ENCODE results near the gene RAI1. TPM values are rescaled to one million over a fixed set of nuclear protein-coding genes. Genes with fewer than 3 reads are reported as not detected.

RAI1 gene
- total RNA-seq, 1 donor: 8.9 TPM

GRCh38 chr17:17837966-17838962 lies 157.0 kb downstream of the RAI1 start:
- H3K4me1 ChIP-seq (ENCODE audit: insufficient read depth, low read length): peaks cover 73% of the 10 kb centered on the region
- H3K4me3 ChIP-seq (ENCODE audit: low read length): no peak overlapping the region
- no peaks in the 10 kb centered on the region for H3K27me3 ChIP-seq (ENCODE audit: insufficient read depth, low read length)
- no peaks in the 10 kb centered on the region for H3K9me3 ChIP-seq (ENCODE audit: low read depth, low read length)

GRCh38 chr17:17839791-17840707 lies 158.8 kb downstream of the RAI1 start:
- no peaks in the 10 kb centered on the region for H3K27me3 ChIP-seq (ENCODE audit: insufficient read depth, low read length)
- peak overlapping the region; percentile 50 for H3K4me3 ChIP-seq (ENCODE audit: low read length)
- no peaks in the 10 kb centered on the region for H3K9me3 ChIP-seq (ENCODE audit: low read depth, low read length)
- peaks cover 56% of the 10 kb centered on the region for H3K4me1 ChIP-seq (ENCODE audit: insufficient read depth, low read length)

- Histone ChIP-seq H3K4me1 (ENCODE audit: insufficient read depth, low read length) (peaks cover 47% of the 10 kb centered on the region), H3K9me3 (ENCODE audit: low read depth, low read length) (no peaks in the 10 kb centered on the region), H3K27me3 (ENCODE audit: insufficient read depth, low read length) (no peaks in the 10 kb centered on the region), H3K4me3 (ENCODE audit: low read length) (no peak overlapping the region)
Observed at GRCh38 chr17:17840751-17841591, 159.7 kb downstream of the RAI1 start.

DNA sequence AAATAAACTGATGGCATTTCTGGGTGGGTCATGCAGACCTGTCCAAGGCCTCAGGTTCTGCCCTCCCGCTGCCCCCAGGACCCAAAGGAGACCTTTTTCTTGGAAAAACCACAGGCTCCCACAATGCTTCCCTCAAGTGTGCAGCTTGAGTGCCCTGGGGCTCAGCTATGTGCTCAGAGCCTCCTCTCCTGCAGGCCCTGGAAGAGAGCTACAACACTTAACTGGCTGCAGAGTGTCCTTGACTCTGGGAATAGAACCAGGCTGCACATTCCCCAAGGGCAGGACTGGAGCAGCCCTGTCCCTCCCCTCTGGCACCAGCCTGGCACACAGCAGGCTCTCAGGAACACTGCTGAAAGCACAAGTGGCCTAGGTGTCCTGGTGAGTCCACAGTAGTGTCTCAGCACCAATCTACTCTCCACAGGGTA lies 160.4 kb downstream of the RAI1 start:
- Histone ChIP-seq H3K27me3 (ENCODE audit: insufficient read depth, low read length) (no peaks in the 10 kb centered on the region), H3K4me3 (ENCODE audit: low read length) (no peak overlapping the region), H3K9me3 (ENCODE audit: low read depth, low read length) (no peaks in the 10 kb centered on the region), H3K4me1 (ENCODE audit: insufficient read depth, low read length) (peaks cover 45% of the 10 kb centered on the region)

- Histone ChIP-seq H3K9me3 (ENCODE audit: low read depth, low read length) (no peaks in the 10 kb centered on the region), H3K27me3 (ENCODE audit: insufficient read depth, low read length) (no peaks in the 10 kb centered on the region), H3K4me1 (ENCODE audit: insufficient read depth, low read length) (peaks cover 39% of the 10 kb centered on the region), H3K4me3 (ENCODE audit: low read length) (no peak overlapping the region)
Observed at GRCh38 chr17:17842111-17842876, 161.0 kb downstream of the RAI1 start.

DNA sequence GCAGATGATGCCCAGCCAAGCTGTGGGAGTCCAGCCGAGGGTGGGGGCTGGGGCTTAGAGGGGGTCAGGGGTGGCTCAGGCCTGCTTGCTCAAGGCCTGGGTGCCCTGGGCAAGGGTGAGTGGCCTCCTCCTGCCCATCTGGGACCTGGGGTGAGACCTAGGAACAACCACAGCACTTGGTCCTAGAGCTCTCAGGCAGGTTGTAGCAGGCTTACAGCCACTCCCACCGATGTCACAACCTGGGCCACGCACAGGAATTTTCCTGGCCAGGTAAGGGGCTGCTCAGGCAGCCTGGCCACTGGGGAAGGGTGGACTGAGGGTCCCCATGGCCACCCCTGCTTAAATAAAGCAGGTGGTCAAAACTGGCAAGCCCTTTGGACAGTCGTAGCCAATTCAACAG lies 161.8 kb downstream of the RAI1 start:
- no peaks in the 10 kb centered on the region for H3K9me3 ChIP-seq (ENCODE audit: low read depth, low read length)
- peaks cover 39% of the 10 kb centered on the region for H3K4me1 ChIP-seq (ENCODE audit: insufficient read depth, low read length)
- H3K27me3 ChIP-seq (ENCODE audit: insufficient read depth, low read length): no peaks in the 10 kb centered on the region
- no peak overlapping the region for H3K4me3 ChIP-seq (ENCODE audit: low read length)

DNA sequence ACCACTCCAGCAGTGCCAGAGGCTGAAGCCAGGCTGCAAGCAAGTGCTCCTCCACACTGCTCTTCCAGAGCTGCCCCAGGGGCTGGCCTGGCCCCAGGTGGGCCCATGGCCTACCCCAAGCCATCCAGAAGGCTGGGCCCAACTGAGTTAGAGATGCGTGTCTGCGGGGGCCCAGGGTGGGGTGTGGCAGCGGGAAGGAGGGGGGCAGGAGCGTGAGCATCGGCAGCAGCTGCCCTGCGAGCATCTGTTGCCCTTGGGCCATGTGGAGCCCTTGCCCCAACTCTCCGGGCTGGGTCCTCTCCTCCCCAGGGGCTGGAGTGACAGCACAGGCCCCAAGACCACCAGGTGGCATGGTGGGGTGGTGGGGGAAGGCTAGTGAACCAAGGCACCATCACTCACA lies 162.8 kb downstream of the RAI1 start:
- H3K4me1 ChIP-seq (ENCODE audit: insufficient read depth, low read length): peaks cover 39% of the 10 kb centered on the region
- H3K9me3 ChIP-seq (ENCODE audit: low read depth, low read length): no peaks in the 10 kb centered on the region
- H3K27me3 ChIP-seq (ENCODE audit: insufficient read depth, low read length): no peaks in the 10 kb centered on the region
- H3K4me3 ChIP-seq (ENCODE audit: low read length): no peak overlapping the region

DNA sequence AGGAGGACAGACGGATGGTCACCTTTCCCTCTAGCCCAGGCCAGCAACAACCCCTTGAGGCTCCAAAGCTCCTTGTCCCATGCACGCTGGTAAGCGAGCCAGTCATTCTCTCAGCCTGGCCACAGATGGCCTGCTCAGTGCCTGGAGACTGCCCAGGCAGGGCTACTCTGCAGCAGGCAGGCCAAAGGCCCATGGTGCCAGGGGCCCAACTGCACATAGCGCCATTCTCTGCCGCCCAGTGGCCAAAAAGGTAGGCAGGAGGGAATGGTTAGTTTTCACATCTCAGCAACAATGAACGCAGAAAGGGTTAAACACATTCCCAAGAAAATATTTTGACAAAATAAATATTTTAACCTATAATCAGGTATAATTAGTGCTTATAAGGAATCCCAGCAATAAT lies 163.2 kb downstream of the RAI1 start:
- H3K27me3 ChIP-seq (ENCODE audit: insufficient read depth, low read length): no peaks in the 10 kb centered on the region
- no peaks in the 10 kb centered on the region for H3K9me3 ChIP-seq (ENCODE audit: low read depth, low read length)
- peaks cover 39% of the 10 kb centered on the region for H3K4me1 ChIP-seq (ENCODE audit: insufficient read depth, low read length)
- no peak overlapping the region for H3K4me3 ChIP-seq (ENCODE audit: low read length)

- H3K27me3 ChIP-seq (ENCODE audit: insufficient read depth, low read length): no peaks in the 10 kb centered on the region
Observed at GRCh38 chr17:17845046-17845775, 164.0 kb downstream of the RAI1 start.

GRCh38 chr17:17846003-17846402 lies 164.7 kb downstream of the RAI1 start:
- H3K4me3 ChIP-seq (ENCODE audit: low read length): no peak overlapping the region
- no peaks in the 10 kb centered on the region for H3K27me3 ChIP-seq (ENCODE audit: insufficient read depth, low read length)
- H3K9me3 ChIP-seq (ENCODE audit: low read depth, low read length): no peaks in the 10 kb centered on the region
- peaks cover 40% of the 10 kb centered on the region for H3K4me1 ChIP-seq (ENCODE audit: insufficient read depth, low read length)

More at GRCh38 chr17:17845046-17845775, 164.0 kb downstream of the RAI1 start:
- H3K4me1 ChIP-seq (ENCODE audit: insufficient read depth, low read length): peaks cover 39% of the 10 kb centered on the region
- no peak overlapping the region for H3K4me3 ChIP-seq (ENCODE audit: low read length)
- no peaks in the 10 kb centered on the region for H3K9me3 ChIP-seq (ENCODE audit: low read depth, low read length)

GRCh38 chr17:17846645-17847044 lies 165.4 kb downstream of the RAI1 start:
- peaks cover 43% of the 10 kb centered on the region for H3K4me1 ChIP-seq (ENCODE audit: insufficient read depth, low read length)
- H3K4me3 ChIP-seq (ENCODE audit: low read length): no peak overlapping the region
- H3K9me3 ChIP-seq (ENCODE audit: low read depth, low read length): no peaks in the 10 kb centered on the region
- no peaks in the 10 kb centered on the region for H3K27me3 ChIP-seq (ENCODE audit: insufficient read depth, low read length)

- Histone ChIP-seq H3K27me3 (ENCODE audit: insufficient read depth, low read length) (no peaks in the 10 kb centered on the region), H3K9me3 (ENCODE audit: low read depth, low read length) (no peaks in the 10 kb centered on the region), H3K4me1 (ENCODE audit: insufficient read depth, low read length) (peaks cover 46% of the 10 kb centered on the region), H3K4me3 (ENCODE audit: low read length) (no peak overlapping the region)
Observed at GRCh38 chr17:17847118-17847689, 165.9 kb downstream of the RAI1 start.

DNA sequence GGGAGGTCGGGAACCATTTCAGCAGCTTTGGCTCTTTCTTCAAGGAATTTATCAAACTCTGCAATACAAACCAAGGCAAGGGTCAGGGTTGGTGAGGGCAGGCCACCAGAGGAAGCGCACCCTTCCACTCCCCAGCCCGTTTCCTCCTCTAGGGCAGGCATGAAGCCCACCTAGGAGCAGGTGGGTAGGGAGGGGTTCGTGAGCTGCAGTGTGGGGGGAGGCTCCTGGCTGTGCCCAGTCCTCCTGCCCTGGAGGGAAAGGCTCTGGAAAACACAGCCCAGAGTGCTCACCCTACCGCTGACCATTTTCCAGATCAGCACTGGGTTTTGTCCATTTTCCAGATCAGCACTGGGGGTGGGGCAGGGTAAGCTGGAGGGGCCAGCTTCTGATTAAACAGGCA lies 166.5 kb downstream of the RAI1 start:
- Histone ChIP-seq H3K4me1 (ENCODE audit: insufficient read depth, low read length) (peaks cover 46% of the 10 kb centered on the region), H3K9me3 (ENCODE audit: low read depth, low read length) (no peaks in the 10 kb centered on the region), H3K4me3 (ENCODE audit: low read length) (no peak overlapping the region), H3K27me3 (ENCODE audit: insufficient read depth, low read length) (no peaks in the 10 kb centered on the region)
